Spleen (tissue), 11 donors: Measurements from ENCODE around the gene OBSCN. TPM values are rescaled to one million over a fixed set of nuclear protein-coding genes. Genes with fewer than 3 reads are reported as not detected.
A peak's percentile ranks its signal among the peaks of the same experiment; 100 is the strongest.

Source experiments
- DNase-seq: peaks from one replicate; pipeline ENCODE4 v3.0.0-alpha.2; 2020
- H3K27ac ChIP-seq, 8 donors: fragments of 200-600 bp; sonication (generic) in 7 of 8; 1 replicate in 4 of 8; 2 replicates in 4 of 8; pipeline versions ENCODE4 v1.5.0 to v1.8.0; 2016 to 2021; ENCODE audit warnings: inconsistent platforms in 4 of 8, mild to moderate bottlenecking in 4 of 8, moderate library complexity in 1 of 8
- H3K27me3 ChIP-seq, 7 donors: fragments of 200-600 bp; sonication (generic) in 6 of 7; replicated peaks in 1 of 7; 1 replicate in 4 of 7; 2 replicates in 3 of 7; pipeline versions ENCODE4 v1.5.0 to v1.8.0; 2016 to 2021; ENCODE audit warnings: inconsistent platforms in 3 of 7, mild to moderate bottlenecking in 1 of 7
- H3K36me3 ChIP-seq, 6 donors: fragments of 200-600 bp; sonication (generic) in 5 of 6; 1 replicate in 4 of 6; 2 replicates in 2 of 6; pipeline versions ENCODE4 v1.5.0 to v1.8.0; 2016 to 2021; ENCODE audit warnings: inconsistent platforms in 2 of 6
- H3K4me1 ChIP-seq, 6 donors: fragments of 200-600 bp; sonication (generic) in 5 of 6; 1 replicate in 3 of 6; 2 replicates in 3 of 6; pipeline versions ENCODE4 v1.5.0 to v1.8.0; 2016 to 2021; ENCODE audit warnings: inconsistent platforms in 3 of 6
- H3K4me3 ChIP-seq, 8 donors: fragments of 200-600 bp; sonication (generic) in 7 of 8; 1 replicate in 4 of 8; 2 replicates in 4 of 8; pipeline versions ENCODE4 v1.5.0 to v1.8.0; 2016 to 2021; ENCODE audit warnings: inconsistent platforms in 4 of 8, mild to moderate bottlenecking in 4 of 8, moderate library complexity in 2 of 8
- H3K9me3 ChIP-seq, 8 donors: fragments of 200-600 bp; sonication (generic) in 7 of 8; 1 replicate in 4 of 8; 2 replicates in 4 of 8; pipeline versions ENCODE4 v1.5.0 to v1.8.0; 2016 to 2021; ENCODE audit warnings: inconsistent platforms in 4 of 8
- POLR2A ChIP-seq, 3 donors: fragments of 450-650 bp; IDR thresholded peaks; one replicate each; pipeline ENCODE4 v1.5.1; 2017; ENCODE audit warnings: antibody characterized with exemption in 3 of 3, mild to moderate bottlenecking in 1 of 3
- POLR2AphosphoS5 ChIP-seq, 3 donors: sonication (generic); formaldehyde crosslinking; IDR thresholded peaks; one replicate each; pipeline ENCODE4 v1.5.1; 2017; ENCODE audit warnings: antibody characterized with exemption in 3 of 3
- WGBS, 5 donors: extraction: QIAGEN DNeasy Blood & Tissue Kit in 3 of 5; methylation state at CpG; one replicate each; pipeline versions ENCODE4 v1.1.5 to v1.1.7; 2013 to 2018; 5-methylcytosine and 5-hydroxymethylcytosine counted together
- intact Hi-C: fragments of 100-400 bp; cut with DNase I; formaldehyde crosslinking; loops from one replicate; pipeline ENCODE4 v1.15.0; 2023; ENCODE audit warnings: low total_unique reads
- polyA plus RNA-seq, 3 donors: library from polyadenylated mRNA; stranded (reverse); fragments of 200-250 nt; gene quantifications; one replicate each; pipeline ENCODE4 v1.2.1, GENCODE V29; 2013
- total RNA-seq, 7 donors: library from RNA; depleted of rRNA in 3 of 7; stranded (reverse); fragments of >200 nt in 3 of 7; fragmentation: NEBNext Ultra II Directional in 4 of 7; extraction: Animal tissue kit (Norgen Biotek cat#: 25700) in 4 of 7; gene quantifications; one replicate each; pipeline versions ENCODE4 v1.1.0 to v1.2.1, GENCODE V29; 2016 to 2021
- TF ChIP-seq, protein P1 (sequence below), 11 experiments: fragments of 200-600 bp in 7 of 11; fragments of 450-650 bp in 4 of 11; sonication (generic) in 4 of 11; IDR thresholded peaks in 8 of 11; conservative IDR thresholded peaks in 3 of 11; 1 replicate in 7 of 11; 2 replicates in 4 of 11; pipeline versions ENCODE4 v1.4.0 to v1.8.0; 2016 to 2021; ENCODE audit warnings: antibody characterized with exemption in 11 of 11, inconsistent platforms in 4 of 11, mild to moderate bottlenecking in 1 of 11
- donor health status: healthy with polysubstance abuse.
- donor health status: DM: no; HTN: no; CAD: no; lungs with moderate emphysema.
- donor health status: DM: no; HTN: no; CAD: no.
- donor health status: Bipolar disorder and iron deficiency.
- donor health status: healthy.
- donor health status: DM: no; HTN: no; CAD: no.
- donor health status: DM: yes; HTN: yes; CAD: no.

OBSCN gene
- total and polyA plus RNA-seq, 10 donors, result 12.6 to 71.7 (median 41.9) TPM

DNA sequence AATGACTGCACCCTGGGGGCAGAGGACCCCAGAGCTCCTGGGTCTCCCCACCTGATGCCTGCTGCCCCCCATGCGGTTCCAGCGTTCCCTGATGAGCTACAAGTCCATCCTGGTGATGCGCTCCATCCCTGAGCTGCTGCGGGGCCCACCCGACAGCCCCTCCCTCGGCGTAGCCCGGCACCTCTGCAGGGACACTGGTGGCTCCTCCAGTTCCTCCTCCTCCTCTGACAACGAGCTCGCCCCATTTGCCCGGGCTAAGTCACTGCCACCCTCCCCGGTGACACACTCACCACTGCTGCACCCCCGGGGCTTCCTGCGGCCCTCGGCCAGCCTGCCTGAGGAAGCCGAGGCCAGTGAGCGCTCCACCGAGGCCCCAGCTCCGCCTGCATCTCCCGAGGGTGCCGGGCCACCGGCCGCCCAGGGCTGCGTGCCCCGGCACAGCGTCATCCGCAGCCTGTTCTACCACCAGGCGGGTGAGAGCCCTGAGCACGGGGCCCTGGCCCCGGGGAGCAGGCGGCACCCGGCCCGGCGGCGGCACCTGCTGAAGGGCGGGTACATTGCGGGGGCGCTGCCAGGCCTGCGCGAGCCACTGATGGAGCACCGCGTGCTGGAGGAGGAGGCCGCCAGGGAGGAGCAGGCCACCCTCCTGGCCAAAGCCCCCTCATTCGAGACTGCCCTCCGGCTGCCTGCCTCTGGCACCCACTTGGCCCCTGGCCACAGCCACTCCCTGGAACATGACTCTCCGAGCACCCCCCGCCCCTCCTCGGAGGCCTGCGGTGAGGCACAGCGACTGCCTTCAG, 163.3 kb downstream of the OBSCN start:
- no peak overlapping the region for H3K4me3 ChIP-seq
- intact Hi-C loops, result no loop called here
- no peaks in the 10 kb centered on the region for H3K9me3 ChIP-seq
- no peak for DNase-seq
- 90 to 95% (median 92%) methylated on average over 15 to 50 of the region's 50 CpGs for WGBS, 5 donors
- H3K27ac ChIP-seq, result no peak overlapping the region
- TF ChIP-seq POLR2AphosphoS5 (IDR thresholded peaks at IDR 0.05) (no peak), POLR2A (IDR thresholded peaks at IDR 0.05) (no peak)
- TF ChIP-seq, protein P1, sequence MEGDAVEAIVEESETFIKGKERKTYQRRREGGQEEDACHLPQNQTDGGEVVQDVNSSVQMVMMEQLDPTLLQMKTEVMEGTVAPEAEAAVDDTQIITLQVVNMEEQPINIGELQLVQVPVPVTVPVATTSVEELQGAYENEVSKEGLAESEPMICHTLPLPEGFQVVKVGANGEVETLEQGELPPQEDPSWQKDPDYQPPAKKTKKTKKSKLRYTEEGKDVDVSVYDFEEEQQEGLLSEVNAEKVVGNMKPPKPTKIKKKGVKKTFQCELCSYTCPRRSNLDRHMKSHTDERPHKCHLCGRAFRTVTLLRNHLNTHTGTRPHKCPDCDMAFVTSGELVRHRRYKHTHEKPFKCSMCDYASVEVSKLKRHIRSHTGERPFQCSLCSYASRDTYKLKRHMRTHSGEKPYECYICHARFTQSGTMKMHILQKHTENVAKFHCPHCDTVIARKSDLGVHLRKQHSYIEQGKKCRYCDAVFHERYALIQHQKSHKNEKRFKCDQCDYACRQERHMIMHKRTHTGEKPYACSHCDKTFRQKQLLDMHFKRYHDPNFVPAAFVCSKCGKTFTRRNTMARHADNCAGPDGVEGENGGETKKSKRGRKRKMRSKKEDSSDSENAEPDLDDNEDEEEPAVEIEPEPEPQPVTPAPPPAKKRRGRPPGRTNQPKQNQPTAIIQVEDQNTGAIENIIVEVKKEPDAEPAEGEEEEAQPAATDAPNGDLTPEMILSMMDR (IDR thresholded peaks at IDR 0.05 in 8 of 11, conservative IDR thresholded peaks at IDR 0.05 in 3 of 11), result no peak
- H3K4me1 ChIP-seq, result peaks cover 3 to 68% (median 34%) of the 10 kb centered on the region in 6 donors
- no peaks in the 10 kb centered on the region for H3K36me3 ChIP-seq
- H3K27me3 ChIP-seq, result no peaks in the 10 kb centered on the region

DNA sequence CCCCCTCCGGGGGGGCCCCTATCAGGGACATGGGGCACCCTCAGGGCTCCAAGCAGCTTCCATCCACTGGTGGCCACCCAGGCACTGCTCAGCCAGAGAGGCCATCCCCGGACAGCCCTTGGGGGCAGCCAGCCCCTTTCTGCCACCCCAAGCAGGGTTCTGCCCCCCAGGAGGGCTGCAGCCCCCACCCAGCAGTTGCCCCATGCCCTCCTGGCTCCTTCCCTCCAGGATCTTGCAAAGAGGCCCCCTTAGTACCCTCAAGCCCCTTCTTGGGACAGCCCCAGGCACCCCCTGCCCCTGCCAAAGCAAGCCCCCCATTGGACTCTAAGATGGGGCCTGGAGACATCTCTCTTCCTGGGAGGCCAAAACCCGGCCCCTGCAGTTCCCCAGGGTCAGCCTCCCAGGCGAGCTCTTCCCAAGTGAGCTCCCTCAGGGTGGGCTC, 163.9 kb downstream of the OBSCN start:
- intact Hi-C loops, result no loop called here
- DNase-seq, result peak; percentile 72
- no peak overlapping the region for H3K4me3 ChIP-seq
- TF ChIP-seq, protein P1 (IDR thresholded peaks at IDR 0.05 in 8 of 11, conservative IDR thresholded peaks at IDR 0.05 in 3 of 11), result no peak
- TF ChIP-seq POLR2AphosphoS5 (IDR thresholded peaks at IDR 0.05) (no peak), POLR2A (IDR thresholded peaks at IDR 0.05) (no peak)
- H3K27me3 ChIP-seq, result no peaks in the 10 kb centered on the region
- H3K36me3 ChIP-seq, result no peaks in the 10 kb centered on the region
- peaks cover 3 to 68% (median 34%) of the 10 kb centered on the region in 6 donors for H3K4me1 ChIP-seq
- no peaks in the 10 kb centered on the region for H3K9me3 ChIP-seq
- whole genome bisulfite sequencing, 5 donors, result 60 to 91% (median 82%) methylated on average over 1 to 4 of the region's 4 CpGs
- no peak overlapping the region for H3K27ac ChIP-seq

DNA sequence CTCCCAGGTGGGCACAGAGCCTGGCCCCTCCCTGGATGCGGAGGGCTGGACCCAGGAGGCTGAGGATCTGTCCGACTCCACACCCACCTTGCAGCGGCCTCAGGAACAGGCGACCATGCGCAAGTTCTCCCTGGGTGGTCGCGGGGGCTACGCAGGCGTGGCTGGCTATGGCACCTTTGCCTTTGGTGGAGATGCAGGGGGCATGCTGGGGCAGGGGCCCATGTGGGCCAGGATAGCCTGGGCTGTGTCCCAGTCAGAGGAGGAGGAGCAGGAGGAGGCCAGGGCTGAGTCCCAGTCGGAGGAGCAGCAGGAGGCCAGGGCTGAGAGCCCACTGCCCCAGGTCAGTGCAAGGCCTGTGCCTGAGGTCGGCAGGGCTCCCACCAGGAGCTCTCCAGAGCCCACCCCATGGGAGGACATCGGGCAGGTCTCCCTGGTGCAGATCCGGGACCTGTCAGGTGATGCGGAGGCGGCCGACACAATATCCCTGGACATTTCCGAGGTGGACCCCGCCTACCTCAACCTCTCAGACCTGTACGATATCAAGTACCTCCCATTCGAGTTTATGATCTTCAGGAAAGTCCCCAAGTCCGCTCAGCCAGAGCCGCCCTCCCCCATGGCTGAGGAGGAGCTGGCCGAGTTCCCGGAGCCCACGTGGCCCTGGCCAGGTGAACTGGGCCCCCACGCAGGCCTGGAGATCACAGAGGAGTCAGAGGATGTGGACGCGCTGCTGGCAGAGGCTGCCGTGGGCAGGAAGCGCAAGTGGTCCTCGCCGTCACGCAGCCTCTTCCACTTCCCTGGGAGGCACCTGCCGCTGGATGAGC, 164.5 kb downstream of the OBSCN start:
- no peaks in the 10 kb centered on the region for H3K9me3 ChIP-seq
- peaks cover 3 to 63% (median 31%) of the 10 kb centered on the region in 6 donors for H3K4me1 ChIP-seq
- peak overlapping the region in 6 of 8 donors; percentile 35 to 88 (median 76) for H3K27ac ChIP-seq
- TF ChIP-seq, protein P1 (IDR thresholded peaks at IDR 0.05 in 8 of 11, conservative IDR thresholded peaks at IDR 0.05 in 3 of 11), result no peak
- peak; percentile 16 to 68 (median 62) for TF ChIP-seq POLR2AphosphoS5 (IDR thresholded peaks at IDR 0.05)
- H3K27me3 ChIP-seq, result peaks cover 0 to 3% (median 0%) of the 10 kb centered on the region in 7 donors
- intact Hi-C loops, result no loop called here
- no peaks in the 10 kb centered on the region for H3K36me3 ChIP-seq
- peak; percentile 79 for DNase-seq
- WGBS, 5 donors, result 35 to 79% (median 70%) methylated on average over 19 to 34 of the region's 34 CpGs
- no peak overlapping the region for H3K4me3 ChIP-seq
